ENCODE results near the gene RIC3.

RIC3 gene

DNA sequence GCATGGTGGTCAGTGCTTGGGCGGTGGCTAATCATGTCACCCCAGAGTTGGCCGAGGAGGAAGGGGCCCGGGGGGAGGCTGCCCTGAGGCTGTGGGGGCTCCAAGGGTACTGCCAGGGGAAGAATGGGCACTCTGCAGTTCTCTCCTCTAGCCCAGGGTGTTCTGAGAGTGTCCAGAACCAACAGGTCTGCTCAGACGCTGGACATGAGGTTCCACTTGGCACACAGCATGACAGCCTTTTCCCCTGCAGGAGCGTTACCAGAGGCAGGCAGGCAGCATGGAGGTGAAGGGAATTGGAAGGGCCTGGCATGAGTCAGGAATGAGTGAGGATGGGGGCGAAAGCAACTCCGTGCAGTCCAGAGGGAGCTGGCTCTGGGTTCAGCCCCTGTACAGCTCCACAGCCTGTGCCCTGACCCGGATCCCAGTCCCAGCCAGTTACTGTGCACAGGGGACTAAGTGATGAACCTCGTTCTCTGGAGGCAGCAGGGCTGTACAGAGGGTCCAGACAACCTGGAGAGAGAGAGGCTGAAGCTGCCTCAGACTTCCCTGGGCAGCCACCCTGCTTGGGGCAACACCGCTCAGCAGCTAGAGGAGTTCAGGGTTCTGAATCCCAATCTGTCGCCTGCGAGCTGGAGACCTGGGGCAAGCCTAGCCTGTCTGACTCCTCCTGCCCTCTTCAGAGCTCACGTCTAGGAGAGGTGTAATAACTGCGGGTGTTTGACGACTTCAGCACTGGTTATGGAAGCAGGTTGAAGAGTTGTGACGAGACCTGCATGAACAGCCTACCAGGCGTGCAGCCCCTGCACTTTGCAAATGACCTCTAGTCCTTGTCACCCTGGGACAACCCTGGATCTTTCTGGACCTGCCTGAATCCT is 102.6 kb downstream of the RIC3 start:
- no peak for DNase-seq

DNA sequence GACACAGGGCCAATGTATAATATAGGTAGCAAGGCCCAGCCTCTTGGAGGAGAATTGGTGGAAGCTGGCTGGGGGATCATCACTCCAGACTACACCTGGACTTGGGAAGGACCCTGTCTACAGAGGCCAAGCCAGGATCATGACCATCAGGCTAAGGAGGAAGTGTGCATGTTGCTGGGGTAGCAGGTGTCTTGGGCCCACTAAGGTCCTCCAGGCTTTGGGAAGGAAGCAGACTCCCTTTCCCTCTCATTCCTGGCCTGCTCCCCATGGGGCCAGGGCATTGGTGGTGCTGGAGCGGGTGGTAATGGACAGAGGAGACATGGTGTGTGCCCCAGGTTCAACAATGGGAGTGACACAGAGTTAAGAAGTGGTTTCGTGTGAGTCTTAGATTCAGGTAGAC is 103.8 kb downstream of the RIC3 start:
- DNase-seq, result no peak

DNA sequence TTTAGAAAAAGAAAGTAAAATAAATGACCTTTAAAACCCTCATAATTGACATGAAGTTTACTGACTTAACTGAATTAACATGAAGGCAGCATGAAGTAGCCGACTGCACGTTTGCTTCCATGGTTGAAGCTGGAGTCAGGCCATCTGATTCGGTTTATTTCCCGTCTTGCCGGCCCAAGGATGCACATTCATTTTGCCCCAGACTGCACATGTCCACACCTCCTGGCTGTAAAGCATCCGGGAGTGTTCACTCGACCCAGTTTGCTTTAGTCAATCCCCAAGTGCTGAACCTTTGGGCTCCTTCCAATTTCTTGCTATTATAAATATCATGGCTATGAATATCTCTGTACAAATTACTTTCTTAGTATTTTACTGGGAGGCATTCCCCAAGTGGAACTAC is 105.5 kb downstream of the RIC3 start:
- no peak for DNase-seq

DNA sequence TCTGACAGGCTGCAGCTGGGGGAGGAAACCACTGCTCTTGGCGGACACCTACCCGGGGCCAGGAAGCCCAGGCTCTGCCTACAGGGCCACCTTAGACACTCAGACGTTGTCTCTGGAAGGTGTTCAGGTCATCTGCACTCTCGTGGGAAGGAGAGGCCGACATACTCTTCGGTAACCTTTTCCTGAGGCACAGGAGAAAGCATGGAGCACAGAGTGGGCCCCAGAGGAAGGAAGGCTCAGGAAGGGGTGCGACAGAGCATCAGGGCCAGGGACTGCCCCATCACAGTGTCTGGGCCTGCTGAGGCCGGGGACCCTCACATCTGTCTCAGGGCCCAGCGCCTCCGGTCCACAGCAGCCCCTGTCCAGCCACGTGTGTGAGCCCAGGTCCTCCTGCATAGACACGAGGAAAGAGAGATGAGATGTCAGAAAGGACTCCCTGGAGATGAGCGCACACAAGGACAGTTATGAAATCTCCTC is 106.0 kb downstream of the RIC3 start:
- no peak for DNase-seq

DNA sequence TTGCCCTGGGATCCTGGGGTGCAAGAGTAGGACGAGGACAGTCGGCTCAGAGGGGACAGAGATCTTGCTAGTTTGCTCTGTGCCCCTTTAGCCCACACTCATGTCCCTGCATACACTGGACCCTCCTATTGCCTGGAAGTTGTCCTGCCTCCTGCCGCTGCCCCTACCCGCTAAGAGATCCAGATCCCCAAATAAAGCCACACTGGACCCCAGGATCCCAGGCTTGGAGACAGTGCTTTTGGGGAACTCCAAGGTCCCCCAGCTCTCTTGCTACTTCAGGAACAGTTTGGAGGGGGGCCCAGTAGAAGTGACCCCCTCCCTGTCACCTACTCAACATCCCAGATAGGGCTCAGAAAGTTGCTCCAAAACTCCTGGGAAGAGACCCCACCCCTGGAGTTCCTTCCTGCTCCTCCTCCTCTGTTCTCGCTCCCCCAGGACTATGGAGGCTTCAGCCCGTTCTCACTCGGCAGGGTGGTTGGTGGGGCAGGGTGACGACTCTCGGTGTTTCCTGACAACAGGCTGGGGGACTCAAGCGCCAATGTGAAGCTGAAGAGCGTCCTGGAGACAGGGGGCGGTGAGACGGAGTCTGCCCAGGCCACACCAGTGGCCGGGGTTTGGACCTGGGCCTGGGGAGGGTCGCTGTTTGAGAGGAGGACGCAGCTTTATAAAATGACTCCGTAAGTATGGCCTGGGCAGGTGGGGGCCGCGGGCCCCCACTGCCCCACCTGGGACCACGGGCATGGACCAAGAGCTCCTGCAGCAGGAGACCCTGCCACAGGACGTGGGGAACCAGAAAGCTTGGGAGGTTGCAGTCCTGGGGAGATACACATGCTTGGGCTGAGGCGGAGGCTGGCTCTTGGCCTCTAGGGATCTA is 107.0 kb downstream of the RIC3 start:
- no peak for DNase-seq

- DNase-seq, result no peak
Measured at GRCh38 chr11:8060801-8061554, 107.8 kb downstream of the RIC3 start.

- no peak for DNase-seq
Measured at GRCh38 chr11:8060146-8060719, 108.6 kb downstream of the RIC3 start.

DNA sequence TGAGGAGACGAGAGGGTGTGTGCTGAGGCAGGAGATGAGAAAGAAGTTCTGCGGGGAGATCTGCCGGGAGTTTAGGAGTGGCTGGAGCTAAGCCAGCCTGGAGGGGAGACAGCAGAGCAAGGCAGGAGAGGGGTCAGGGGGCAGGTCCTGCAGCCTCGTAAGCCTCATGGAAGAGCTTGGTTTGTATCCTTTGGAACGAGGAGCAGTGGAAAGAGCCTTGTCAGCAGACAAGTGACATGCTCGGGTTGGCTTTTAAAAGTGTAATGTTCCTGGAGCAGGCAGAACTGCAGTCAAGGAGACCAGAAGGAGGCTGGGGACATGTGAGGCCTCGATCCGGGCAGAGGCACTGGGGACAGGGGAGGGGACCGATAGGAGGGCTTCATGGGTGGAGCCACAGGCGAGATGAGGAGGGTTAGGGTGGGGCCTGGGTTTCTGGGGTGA is 109.2 kb downstream of the RIC3 start:
- DNase-seq, result no peak

- no peak for DNase-seq
Measured at GRCh38 chr11:8059030-8059429, 109.8 kb downstream of the RIC3 start.

- no peak for DNase-seq
Measured at GRCh38 chr11:8058216-8058615, 110.6 kb downstream of the RIC3 start.

DNA sequence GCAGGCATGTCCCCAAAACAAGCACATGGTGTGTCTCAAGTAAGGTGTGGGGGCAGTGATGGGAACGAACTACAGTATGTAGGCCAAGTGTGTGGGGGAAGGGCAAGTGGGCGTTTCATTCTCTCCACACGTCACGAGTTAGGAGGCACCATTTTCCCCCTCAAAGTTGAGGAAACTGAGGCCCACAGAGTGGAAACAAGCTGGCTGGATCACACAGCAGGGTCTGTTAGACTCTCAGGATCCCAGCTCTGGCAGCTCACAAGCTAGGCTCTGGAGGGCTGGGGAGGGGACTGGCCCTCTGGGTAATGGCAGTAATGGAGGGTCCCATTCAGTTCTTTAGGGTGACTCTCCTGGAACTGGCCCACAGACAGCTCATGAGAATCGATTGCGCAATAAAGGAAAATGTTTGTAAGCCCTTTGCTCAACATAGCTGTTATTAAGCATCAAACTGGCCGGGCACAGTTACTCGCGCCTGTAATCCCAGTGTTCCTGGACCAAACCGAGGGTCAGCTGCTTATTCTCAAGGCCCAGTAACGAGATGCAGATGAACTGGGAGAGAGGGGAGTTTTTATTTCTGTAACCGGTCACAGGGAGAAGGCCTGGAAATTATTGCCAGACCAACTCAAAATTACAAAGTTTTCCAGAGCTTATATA is 111.9 kb downstream of the RIC3 start:
- DNase-seq, result no peak

Data from activated naive CD4-positive, alpha-beta T cell (primary cell).